Urinary bladder (tissue), 4 donors: ENCODE measurements around the gene SERAC1. TPM values are rescaled to one million over a fixed set of nuclear protein-coding genes. Genes with fewer than 3 reads are reported as not detected.
"Not testable (repeated sequence)": the region's sequence is repeated elsewhere in the genome, so short reads cannot be mapped to it uniquely, and the experiment has no call there.

Experiments
- DNase-seq: peaks from one replicate; pipeline ENCODE4 v3.0.0-alpha.2; 2015; ENCODE audit errors: extremely low spot score
- H3K27ac ChIP-seq: one replicate; pipeline ENCODE4 v1.5.1; 2013; ENCODE audit warnings: low read depth, mild to moderate bottlenecking, moderate library complexity
- H3K36me3 ChIP-seq: one replicate; pipeline ENCODE4 v1.6.1; 2013; ENCODE audit warnings: mild to moderate bottlenecking, moderate library complexity; ENCODE audit not compliant: insufficient read depth
- H3K4me1 ChIP-seq: one replicate; pipeline ENCODE4 v1.6.1; 2013; ENCODE audit warnings: mild to moderate bottlenecking, moderate library complexity; ENCODE audit not compliant: insufficient read depth
- H3K4me3 ChIP-seq: one replicate; pipeline ENCODE4 v1.5.1; 2013; ENCODE audit warnings: low read depth, low read length
- WGBS: extraction: QIAGEN DNeasy Blood & Tissue Kit; methylation state at CpG from one replicate; pipeline ENCODE4 v1.1.7; 2013; 5-methylcytosine and 5-hydroxymethylcytosine counted together
- polyA plus RNA-seq: library from polyadenylated mRNA; stranded (reverse); fragments of 200-250 nt; gene quantifications from one replicate; pipeline ENCODE4 v1.2.3, GENCODE V29; 2013
- total RNA-seq: library from RNA; depleted of rRNA; stranded (reverse); fragments of >200 nt; gene quantifications from one replicate; pipeline ENCODE4 v1.2.3, GENCODE V29; 2014
- donor health status: healthy with polysubstance abuse.
- donor health status: healthy.

Gene SERAC1
- total and polyA plus RNA-seq, 2 donors, result 5.1 to 11.3 TPM

DNA sequence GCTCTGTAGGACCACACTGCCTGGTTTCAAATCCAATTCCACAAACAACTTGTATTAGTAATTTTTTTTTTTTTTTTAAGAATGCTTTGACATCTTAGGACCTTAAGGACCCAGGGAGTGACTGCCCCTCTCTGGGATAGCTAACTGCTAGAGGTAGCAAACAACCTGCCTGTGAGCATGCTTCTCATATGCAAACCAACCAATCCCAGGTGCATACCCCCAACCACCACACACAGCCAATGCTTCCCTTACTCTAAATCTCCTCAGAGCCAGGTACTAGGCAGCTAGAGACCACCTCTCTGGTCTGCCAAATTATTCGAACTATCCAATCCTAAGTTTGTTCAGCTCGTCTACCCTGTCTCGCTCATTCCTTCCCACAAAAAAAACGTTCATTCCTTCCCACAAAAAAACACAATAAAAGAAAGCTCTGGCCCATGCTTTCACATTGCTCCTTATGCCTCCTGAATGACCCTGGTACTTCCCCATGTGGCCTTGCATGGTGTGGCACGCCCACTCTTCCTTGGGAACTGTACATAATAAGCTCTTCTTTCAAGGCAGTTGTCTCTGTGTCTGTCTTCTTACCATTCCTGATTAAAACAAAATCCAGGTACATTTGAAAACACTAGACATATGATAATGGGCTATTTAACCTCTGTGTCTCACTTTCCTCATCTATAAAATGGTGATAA, 6.4 kb downstream of the SERAC1 start:
- 72% methylated on average over 5 of the region's 5 CpGs for WGBS
- Histone ChIP-seq H3K27ac (no peak overlapping the region), H3K4me3 (no peak overlapping the region), H3K36me3 (no peaks in the 10 kb centered on the region), H3K4me1 (no peaks in the 10 kb centered on the region)
- no peak for DNase-seq

- H3K27ac ChIP-seq, result no peak overlapping the region
- no peak for DNase-seq
- H3K36me3 ChIP-seq, result peaks cover 1% of the 10 kb centered on the region
- 87% methylated on average over 3 of the region's 3 CpGs for WGBS
- no peak overlapping the region for H3K4me3 ChIP-seq
- H3K4me1 ChIP-seq, result no peaks in the 10 kb centered on the region
Measured at GRCh38 chr6:158160932-158161539, 7.0 kb downstream of the SERAC1 start.

DNA sequence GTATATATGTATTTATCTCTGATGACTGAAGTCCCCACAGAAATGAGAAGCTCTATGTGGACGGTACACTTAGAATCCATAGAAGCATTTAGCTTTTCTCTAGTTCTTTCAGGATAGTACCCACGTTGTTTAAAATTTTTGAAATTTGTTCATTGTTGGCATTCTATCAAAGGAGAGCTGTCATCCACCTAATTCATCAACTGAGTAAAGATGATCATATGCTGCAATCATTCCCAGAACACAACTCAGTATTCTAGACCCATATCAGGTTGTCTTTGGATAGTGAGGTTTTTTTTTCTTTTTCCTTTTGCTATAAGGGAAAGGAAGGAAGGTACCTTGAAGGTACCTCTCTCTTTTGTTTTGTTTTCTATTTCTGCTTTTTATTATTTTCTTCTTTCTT, 9.3 kb downstream of the SERAC1 start:
- Histone ChIP-seq H3K27ac (no peak overlapping the region), H3K36me3 (peaks cover 1% of the 10 kb centered on the region), H3K4me3 (no peak overlapping the region), H3K4me1 (no peaks in the 10 kb centered on the region)
- 59% methylated on average over 2 of the region's 2 CpGs for WGBS
- no peak for DNase-seq

GRCh38 chr6:158158123-158158522, 9.9 kb downstream of the SERAC1 start:
- Histone ChIP-seq H3K4me3 (no peak overlapping the region), H3K36me3 (peaks cover 1% of the 10 kb centered on the region), H3K4me1 (no peaks in the 10 kb centered on the region), H3K27ac (no peak overlapping the region)
- no peak for DNase-seq
- 91% methylated on average over 2 of the region's 2 CpGs for WGBS

GRCh38 chr6:158157064-158157764, 10.8 kb downstream of the SERAC1 start:
- Histone ChIP-seq H3K36me3 (peaks cover 1% of the 10 kb centered on the region), H3K4me1 (no peaks in the 10 kb centered on the region), H3K4me3 (no peak overlapping the region), H3K27ac (no peak overlapping the region)
- 95% methylated on average over 5 of the region's 5 CpGs for WGBS
- no peak for DNase-seq

- H3K4me1 ChIP-seq, result no peaks in the 10 kb centered on the region
- no peak overlapping the region for H3K4me3 ChIP-seq
- peaks cover 1% of the 10 kb centered on the region for H3K36me3 ChIP-seq
- no peak for DNase-seq
- no peak overlapping the region for H3K27ac ChIP-seq
- WGBS, result 91% methylated on average over 8 of the region's 8 CpGs
Measured at GRCh38 chr6:158154816-158155215, 13.2 kb downstream of the SERAC1 start.

- WGBS, result 92% methylated on average over 3 of the region's 3 CpGs
- H3K4me3 ChIP-seq, result no peak overlapping the region
- H3K36me3 ChIP-seq, result peaks cover 1% of the 10 kb centered on the region
- no peak for DNase-seq
- no peak overlapping the region for H3K27ac ChIP-seq
- no peaks in the 10 kb centered on the region for H3K4me1 ChIP-seq
Measured at GRCh38 chr6:158153576-158153975, 14.5 kb downstream of the SERAC1 start.

DNA sequence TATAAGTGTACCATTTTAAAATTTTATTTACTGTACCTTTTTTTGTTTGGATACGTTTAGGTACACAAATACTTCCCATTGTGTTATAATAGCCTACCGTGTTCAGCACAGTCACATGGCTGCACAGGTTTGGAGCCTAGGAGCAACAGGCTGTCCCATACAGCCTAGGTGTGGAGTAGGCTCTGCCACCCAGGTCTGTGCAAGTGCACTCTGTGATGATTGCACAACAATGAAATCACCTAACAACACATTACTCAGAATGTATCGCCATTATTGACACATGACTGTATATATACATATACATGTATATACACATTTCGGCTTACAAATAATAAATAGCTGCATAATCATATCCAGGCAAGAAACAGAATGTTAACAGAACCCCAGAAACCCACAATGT, 15.4 kb downstream of the SERAC1 start:
- 94% methylated on average over 4 of the region's 4 CpGs for WGBS
- peaks cover 1% of the 10 kb centered on the region for H3K36me3 ChIP-seq

GRCh38 chr6:158152025-158152424, 16.0 kb downstream of the SERAC1 start:
- H3K36me3 ChIP-seq, H3K4me3 ChIP-seq, H3K4me1 ChIP-seq, DNase-seq, H3K27ac ChIP-seq: not testable (repeated sequence)
- WGBS, result 96% methylated on average over 7 of the region's 7 CpGs

More for the DNA sequence above, 15.4 kb downstream of the SERAC1 start:
- DNase-seq, result no peak
- Histone ChIP-seq H3K4me3 (no peak overlapping the region), H3K27ac (no peak overlapping the region), H3K4me1 (no peaks in the 10 kb centered on the region)

DNA sequence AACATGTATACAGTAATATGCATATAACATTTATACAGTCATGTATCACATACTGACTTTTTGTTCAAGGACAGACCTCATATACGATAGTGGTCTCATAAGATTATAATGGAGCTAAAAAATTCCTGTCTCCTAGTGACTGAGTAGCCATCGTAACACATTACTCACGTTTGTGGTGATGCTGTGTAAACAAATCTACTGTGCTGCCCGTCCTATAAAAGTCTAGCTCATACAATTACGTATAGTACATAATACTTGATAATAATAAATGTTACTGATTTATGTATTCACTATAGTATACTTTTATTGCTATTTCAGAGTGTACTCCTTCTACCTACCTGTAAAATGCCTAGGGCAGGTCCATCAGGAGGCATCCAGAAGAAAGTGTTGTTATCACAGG, 17.4 kb downstream of the SERAC1 start:
- no peak overlapping the region for H3K4me3 ChIP-seq
- H3K4me1 ChIP-seq, result no peaks in the 10 kb centered on the region
- no peak for DNase-seq
- WGBS, result 78% methylated on average over 5 of the region's 5 CpGs
- H3K27ac ChIP-seq, result no peak overlapping the region
- H3K36me3 ChIP-seq, result no peaks in the 10 kb centered on the region

- DNase-seq, result no peak
- H3K27ac ChIP-seq, result no peak overlapping the region
- H3K36me3 ChIP-seq, result no peaks in the 10 kb centered on the region
- H3K4me3 ChIP-seq, result no peak overlapping the region
- H3K4me1 ChIP-seq, result no peaks in the 10 kb centered on the region
- 92% methylated on average over 3 of the region's 3 CpGs for WGBS
Measured at GRCh38 chr6:158149641-158150040, 18.4 kb downstream of the SERAC1 start.

DNA sequence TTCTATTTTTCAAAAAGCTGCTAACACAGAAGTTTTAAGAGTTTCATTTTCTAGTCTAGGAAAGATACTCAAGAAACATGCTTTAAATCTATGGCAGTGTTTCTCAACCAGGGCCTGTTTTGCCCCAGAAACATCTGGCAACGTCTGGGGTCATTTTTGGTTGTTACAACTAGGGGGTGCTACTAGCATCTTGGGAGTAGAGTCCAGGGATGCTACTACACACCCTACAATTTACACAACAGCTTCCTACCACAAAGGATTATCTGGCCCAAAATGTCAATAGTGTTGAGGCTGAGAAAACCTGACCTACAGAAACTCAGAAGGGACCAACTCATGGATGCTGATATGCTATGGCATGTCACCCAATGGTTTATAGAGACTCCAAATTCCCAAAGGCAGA, 24.4 kb downstream of the SERAC1 start:
- no peak overlapping the region for H3K4me3 ChIP-seq
- no peaks in the 10 kb centered on the region for H3K36me3 ChIP-seq
- DNase-seq, result no peak
- 54% methylated on average over 1 of the region's 1 CpG for WGBS
- no peak overlapping the region for H3K27ac ChIP-seq
- H3K4me1 ChIP-seq, result no peaks in the 10 kb centered on the region

DNA sequence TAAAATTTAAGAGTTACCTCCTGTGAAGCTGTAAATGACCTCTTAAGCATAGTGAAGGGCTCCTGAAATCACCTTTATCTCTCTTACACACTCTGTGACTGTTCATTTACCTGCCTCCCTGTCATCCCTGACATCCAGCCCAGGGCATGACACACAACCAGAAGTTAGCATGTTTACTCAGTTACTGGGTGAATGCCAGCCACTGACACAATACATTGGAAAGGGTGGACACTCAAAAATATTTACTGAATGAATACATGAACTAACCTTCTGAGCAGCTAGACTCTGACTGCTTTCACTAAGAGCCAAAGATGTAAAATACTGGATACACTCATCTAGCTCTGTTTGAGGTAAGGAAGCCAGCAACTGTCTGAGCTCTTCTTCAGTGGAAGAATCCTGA, 25.3 kb downstream of the SERAC1 start:
- DNase-seq, result no peak
- H3K36me3 ChIP-seq, result no peaks in the 10 kb centered on the region
- H3K27ac ChIP-seq, result no peak overlapping the region
- no peaks in the 10 kb centered on the region for H3K4me1 ChIP-seq
- H3K4me3 ChIP-seq, result no peak overlapping the region

DNA sequence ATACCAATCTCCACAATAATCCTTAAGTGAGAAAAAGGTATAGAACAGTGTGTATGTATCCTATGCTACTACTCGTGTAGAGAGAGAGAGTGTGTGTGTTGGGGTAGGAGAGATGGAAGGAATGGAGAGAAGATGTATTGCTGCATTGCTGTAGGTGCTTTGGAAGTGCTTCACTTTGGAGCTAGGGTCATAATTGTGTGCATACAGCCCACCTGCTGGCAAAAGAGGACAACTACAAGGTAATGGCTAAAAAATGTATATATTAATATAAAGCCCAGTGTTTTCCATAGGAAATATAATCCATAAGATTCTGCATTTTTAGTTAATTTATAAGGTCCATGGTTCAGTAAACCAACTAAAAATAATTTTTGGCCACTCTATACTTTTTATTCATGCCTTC, 36.1 kb downstream of the SERAC1 start:
- no peaks in the 10 kb centered on the region for H3K4me1 ChIP-seq
- WGBS, result 41% methylated on average over 1 of the region's 1 CpG
- no peak for DNase-seq
- H3K4me3 ChIP-seq, result no peak overlapping the region
- no peak overlapping the region for H3K27ac ChIP-seq
- no peaks in the 10 kb centered on the region for H3K36me3 ChIP-seq
